Type B pancreatic cell (in vitro differentiated cells): Measurements from ENCODE around the gene HNRNPDL. TPM values are rescaled to one million over a fixed set of nuclear protein-coding genes. Genes with fewer than 3 reads are reported as not detected.

Experiments used
- DNase-seq: peaks from one replicate; pipeline ENCODE4 v3.0.0; 2021; ENCODE audit warnings: mixed read lengths; ENCODE audit not compliant: unreplicated experiment; ENCODE audit errors: extremely low spot score
- H3K27ac Mint-ChIP-seq: 2 replicates; pipeline ENCODE4 v1.8.0; 2021; ENCODE audit warnings: mild to moderate bottlenecking, mixed read lengths
- H3K27me3 Mint-ChIP-seq: 2 replicates; pipeline ENCODE4 v1.8.0; 2021; ENCODE audit warnings: mixed read lengths
- H3K36me3 Mint-ChIP-seq: 2 replicates; pipeline ENCODE4 v1.8.0; 2021; ENCODE audit warnings: mixed read lengths
- H3K4me1 Mint-ChIP-seq: one replicate; pipeline ENCODE4 v1.8.0; 2021; ENCODE audit warnings: mixed read lengths; ENCODE audit not compliant: unreplicated experiment
- H3K4me3 Mint-ChIP-seq: 2 replicates; pipeline ENCODE4 v1.8.0; 2021; ENCODE audit warnings: mild to moderate bottlenecking, mixed read lengths
- H3K9me3 Mint-ChIP-seq: 2 replicates; pipeline ENCODE4 v1.8.0; 2021; ENCODE audit warnings: mixed read lengths
- CTCF ChIP-seq: fragments of 200-600 bp; sonication (generic); conservative IDR thresholded peaks from 2 replicates; pipeline ENCODE4 v1.5.0; 2021; ENCODE audit warnings: antibody characterized with exemption, mild to moderate bottlenecking
- total RNA-seq: library from RNA; stranded (reverse); gene quantifications from 2 replicates; pipeline ENCODE4 v1.2.1, GENCODE V29; 2021; ENCODE audit warnings: low replicate concordance

Gene HNRNPDL
- total RNA-seq, 1 donor from 2014 or later, result 448 TPM

GRCh38 chr4:82428969-82429727 is 1.1 kb downstream of the HNRNPDL start:
- H3K36me3 Mint-ChIP-seq, result peaks cover 55% of the 10 kb centered on the region
- H3K27ac Mint-ChIP-seq, result peak overlapping the region; percentile 99
- H3K4me3 Mint-ChIP-seq, result peak overlapping the region; percentile 99
- H3K9me3 Mint-ChIP-seq, result no peaks in the 10 kb centered on the region
- DNase-seq, result peak; percentile 97
- peaks cover 40% of the 10 kb centered on the region for H3K4me1 Mint-ChIP-seq
- H3K27me3 Mint-ChIP-seq, result no peaks in the 10 kb centered on the region
- peak; percentile 99 for TF ChIP-seq CTCF

GRCh38 chr4:82428526-82428968 is 1.7 kb downstream of the HNRNPDL start:
- Mint-ChIP-seq H3K9me3 (no peaks in the 10 kb centered on the region), H3K27me3 (no peaks in the 10 kb centered on the region), H3K4me3 (peak overlapping the region; percentile 99), H3K27ac (peak overlapping the region; percentile 99), H3K4me1 (peaks cover 34% of the 10 kb centered on the region), H3K36me3 (peaks cover 56% of the 10 kb centered on the region)
- DNase-seq, result no peak
- no peak for TF ChIP-seq CTCF

GRCh38 chr4:82425478-82425877 is 4.8 kb downstream of the HNRNPDL start:
- no peak for TF ChIP-seq CTCF
- Mint-ChIP-seq H3K4me1 (peaks cover 23% of the 10 kb centered on the region), H3K27ac (no peak overlapping the region)

GRCh38 chr4:82423245-82424054 is 6.8 kb downstream of the HNRNPDL start:
- H3K36me3 Mint-ChIP-seq, result peaks cover 63% of the 10 kb centered on the region
- H3K9me3 Mint-ChIP-seq, result no peaks in the 10 kb centered on the region
- no peaks in the 10 kb centered on the region for H3K27me3 Mint-ChIP-seq
- peaks cover 23% of the 10 kb centered on the region for H3K4me1 Mint-ChIP-seq
- TF ChIP-seq CTCF, result no peak
- DNase-seq, result no peak
- no peak overlapping the region for H3K4me3 Mint-ChIP-seq
- H3K27ac Mint-ChIP-seq, result peak overlapping the region; percentile 44

More at GRCh38 chr4:82425478-82425877, 4.8 kb downstream of the HNRNPDL start:
- Mint-ChIP-seq H3K4me3 (peak overlapping the region; percentile 39), H3K9me3 (no peaks in the 10 kb centered on the region), H3K36me3 (peaks cover 70% of the 10 kb centered on the region), H3K27me3 (no peaks in the 10 kb centered on the region)
- DNase-seq, result no peak

- DNase-seq, result no peak
- H3K9me3 Mint-ChIP-seq, result no peaks in the 10 kb centered on the region
- no peaks in the 10 kb centered on the region for H3K27me3 Mint-ChIP-seq
- peak overlapping the region; percentile 44 for H3K27ac Mint-ChIP-seq
- no peak for TF ChIP-seq CTCF
- peaks cover 54% of the 10 kb centered on the region for H3K36me3 Mint-ChIP-seq
- H3K4me1 Mint-ChIP-seq, result peaks cover 22% of the 10 kb centered on the region
- H3K4me3 Mint-ChIP-seq, result no peak overlapping the region
Measured at GRCh38 chr4:82422616-82423015, 7.6 kb downstream of the HNRNPDL start.
